Measurements from ENCODE around the gene ZC3H13.

Gene ZC3H13

DNA sequence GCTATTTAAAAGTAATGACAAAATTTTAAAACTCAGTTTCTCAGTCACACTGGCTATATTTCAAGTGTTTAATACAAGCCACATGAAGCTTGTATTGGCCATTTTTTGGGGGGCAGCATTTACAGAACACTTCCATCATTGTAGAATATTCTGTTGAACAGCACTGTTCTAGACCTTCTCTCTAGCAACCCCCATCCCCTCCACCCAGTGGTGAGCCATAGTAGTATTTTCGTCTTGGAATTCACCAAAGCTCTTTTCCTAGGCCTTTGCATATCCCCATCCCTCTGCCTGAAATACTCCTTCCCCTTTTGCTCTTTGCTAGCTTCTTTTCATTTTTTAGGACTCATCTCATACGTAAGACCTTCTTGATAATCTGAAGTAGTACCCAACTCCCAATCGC, 99.5 kb downstream of the ZC3H13 start:
- no peak overlapping the region for H3K4me3 ChIP-seq (replicated peaks; ENCODE audit: low read depth, low read length)
- DNase-seq (ENCODE audit: extremely low read depth, low read depth): no peak
- TF ChIP-seq, protein P1, sequence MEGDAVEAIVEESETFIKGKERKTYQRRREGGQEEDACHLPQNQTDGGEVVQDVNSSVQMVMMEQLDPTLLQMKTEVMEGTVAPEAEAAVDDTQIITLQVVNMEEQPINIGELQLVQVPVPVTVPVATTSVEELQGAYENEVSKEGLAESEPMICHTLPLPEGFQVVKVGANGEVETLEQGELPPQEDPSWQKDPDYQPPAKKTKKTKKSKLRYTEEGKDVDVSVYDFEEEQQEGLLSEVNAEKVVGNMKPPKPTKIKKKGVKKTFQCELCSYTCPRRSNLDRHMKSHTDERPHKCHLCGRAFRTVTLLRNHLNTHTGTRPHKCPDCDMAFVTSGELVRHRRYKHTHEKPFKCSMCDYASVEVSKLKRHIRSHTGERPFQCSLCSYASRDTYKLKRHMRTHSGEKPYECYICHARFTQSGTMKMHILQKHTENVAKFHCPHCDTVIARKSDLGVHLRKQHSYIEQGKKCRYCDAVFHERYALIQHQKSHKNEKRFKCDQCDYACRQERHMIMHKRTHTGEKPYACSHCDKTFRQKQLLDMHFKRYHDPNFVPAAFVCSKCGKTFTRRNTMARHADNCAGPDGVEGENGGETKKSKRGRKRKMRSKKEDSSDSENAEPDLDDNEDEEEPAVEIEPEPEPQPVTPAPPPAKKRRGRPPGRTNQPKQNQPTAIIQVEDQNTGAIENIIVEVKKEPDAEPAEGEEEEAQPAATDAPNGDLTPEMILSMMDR (IDR thresholded peaks at IDR 0.05; ENCODE audit: low read depth, low read length, missing control alignments): no peak

DNA sequence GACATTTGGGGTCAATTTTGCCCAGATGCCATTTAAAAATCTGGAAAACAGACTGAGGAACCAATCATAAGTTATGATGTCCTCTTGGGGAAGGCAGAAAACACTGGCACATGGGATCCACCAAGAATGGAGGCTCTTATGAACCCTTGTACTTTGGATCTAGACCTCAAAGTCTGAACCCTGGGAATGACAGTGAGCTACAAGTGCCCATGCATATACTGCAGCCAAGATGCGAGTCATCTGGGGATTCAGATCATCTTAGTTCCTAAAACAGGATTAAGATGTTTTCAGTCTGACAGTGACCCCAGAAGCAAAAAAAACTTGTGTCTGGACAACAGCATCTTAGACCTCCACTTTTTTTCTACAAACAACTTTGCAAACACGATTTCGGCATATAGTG, 100.8 kb downstream of the ZC3H13 start:
- DNase-seq (ENCODE audit: extremely low read depth, low read depth): no peak
- TF ChIP-seq, protein P1 (IDR thresholded peaks at IDR 0.05; ENCODE audit: low read depth, low read length, missing control alignments): no peak
- H3K4me3 ChIP-seq (replicated peaks; ENCODE audit: low read depth, low read length): no peak overlapping the region

DNA sequence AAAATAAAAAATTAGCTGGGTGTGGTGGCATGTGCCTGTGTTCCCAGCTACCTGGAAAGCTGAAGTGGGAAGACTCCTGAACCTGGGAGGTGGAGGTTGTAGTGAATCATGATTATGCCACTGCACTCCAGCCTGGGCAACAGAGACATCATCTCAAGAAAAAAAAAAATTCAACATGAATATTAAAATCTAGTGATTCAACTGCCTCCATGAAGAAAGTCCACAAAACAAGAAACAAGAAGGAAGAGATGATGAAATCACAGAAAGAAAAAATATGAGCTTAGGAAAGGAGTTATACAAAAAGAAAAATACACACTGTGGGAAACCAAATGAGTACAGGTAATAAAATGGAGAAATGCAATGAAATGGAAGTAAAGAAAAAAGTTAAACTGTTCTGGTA, 101.4 kb downstream of the ZC3H13 start:
- no peak overlapping the region for H3K4me3 ChIP-seq (replicated peaks; ENCODE audit: low read depth, low read length)
- DNase-seq (ENCODE audit: extremely low read depth, low read depth): no peak
- TF ChIP-seq, protein P1 (IDR thresholded peaks at IDR 0.05; ENCODE audit: low read depth, low read length, missing control alignments): no peak

DNA sequence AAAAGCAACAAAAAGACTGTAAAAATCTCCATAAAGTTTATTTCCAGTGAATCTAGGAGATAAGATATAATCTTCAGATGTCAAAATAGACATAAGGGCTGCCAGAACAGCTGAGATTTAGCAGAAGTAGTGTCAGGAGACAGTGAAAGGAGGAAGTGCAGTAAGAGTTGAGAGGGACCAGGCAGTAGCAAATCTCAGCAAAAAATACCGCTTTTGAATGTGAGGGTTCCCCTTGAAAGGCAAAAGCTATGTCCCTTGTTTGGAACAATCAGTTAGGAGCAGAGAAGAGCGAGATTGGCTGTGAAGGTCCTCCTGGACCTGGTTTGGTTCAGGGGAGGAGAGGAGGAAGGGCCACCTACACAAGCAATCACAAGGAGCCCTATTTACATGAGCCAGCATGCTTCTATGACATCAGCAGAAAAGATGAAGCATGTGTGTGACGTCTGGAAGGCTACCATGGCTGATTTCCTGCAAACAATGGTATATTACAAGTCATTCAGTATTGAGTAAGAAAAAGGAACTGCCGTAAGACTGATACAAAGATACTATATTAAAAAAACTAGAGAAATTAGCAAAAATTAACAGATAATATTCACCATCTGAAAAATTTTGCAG, 102.1 kb downstream of the ZC3H13 start:
- TF ChIP-seq, protein P1 (IDR thresholded peaks at IDR 0.05; ENCODE audit: low read depth, low read length, missing control alignments): no peak
- H3K4me3 ChIP-seq (replicated peaks; ENCODE audit: low read depth, low read length): no peak overlapping the region
- DNase-seq (ENCODE audit: extremely low read depth, low read depth): no peak

DNA sequence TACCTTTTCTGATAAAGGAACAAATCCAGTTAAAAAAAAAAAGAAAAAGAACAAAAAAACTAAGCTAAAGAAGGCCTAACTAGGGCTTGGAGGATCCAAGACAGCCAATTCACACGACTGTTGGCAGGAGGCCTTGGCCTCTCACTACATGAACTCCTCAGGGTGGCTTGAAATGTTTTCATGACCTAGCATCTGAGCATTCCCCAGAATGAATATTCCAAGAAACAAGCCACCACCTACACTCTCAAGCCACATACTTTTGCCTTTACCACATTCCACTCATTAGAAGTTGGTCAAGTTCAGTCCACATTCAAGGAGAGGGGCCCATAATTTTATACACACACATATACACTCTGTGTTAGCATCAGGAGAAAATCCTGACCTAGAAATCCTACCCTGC, 103.4 kb downstream of the ZC3H13 start:
- TF ChIP-seq, protein P1 (IDR thresholded peaks at IDR 0.05; ENCODE audit: low read depth, low read length, missing control alignments): no peak

DNA sequence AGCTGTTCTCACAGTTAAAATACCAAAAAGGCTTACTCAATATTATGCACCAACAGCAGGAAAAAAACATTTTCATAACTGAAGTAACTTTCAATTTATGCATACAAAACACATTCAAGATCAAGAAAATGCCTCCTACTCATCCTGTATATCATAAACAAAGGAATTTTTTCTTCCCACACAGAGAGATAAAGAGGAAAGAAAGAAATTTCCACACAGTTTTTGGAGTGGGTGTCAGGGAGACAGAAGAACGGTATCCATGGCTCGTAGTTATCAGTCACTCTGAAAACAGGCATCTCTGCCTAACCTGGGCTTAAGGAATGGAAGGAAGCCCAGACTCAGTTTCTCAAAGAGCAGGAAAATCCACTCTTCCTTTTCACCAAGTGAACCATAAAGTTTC, 108.6 kb downstream of the ZC3H13 start:
- TF ChIP-seq, protein P1 (IDR thresholded peaks at IDR 0.05; ENCODE audit: low read depth, low read length, missing control alignments): no peak
- H3K4me3 ChIP-seq (replicated peaks; ENCODE audit: low read depth, low read length): no peak overlapping the region
- DNase-seq (ENCODE audit: extremely low read depth, low read depth): no peak

More for the DNA sequence above, 103.4 kb downstream of the ZC3H13 start:
- DNase-seq (ENCODE audit: extremely low read depth, low read depth): no peak
- H3K4me3 ChIP-seq (replicated peaks; ENCODE audit: low read depth, low read length): no peak overlapping the region

DNA sequence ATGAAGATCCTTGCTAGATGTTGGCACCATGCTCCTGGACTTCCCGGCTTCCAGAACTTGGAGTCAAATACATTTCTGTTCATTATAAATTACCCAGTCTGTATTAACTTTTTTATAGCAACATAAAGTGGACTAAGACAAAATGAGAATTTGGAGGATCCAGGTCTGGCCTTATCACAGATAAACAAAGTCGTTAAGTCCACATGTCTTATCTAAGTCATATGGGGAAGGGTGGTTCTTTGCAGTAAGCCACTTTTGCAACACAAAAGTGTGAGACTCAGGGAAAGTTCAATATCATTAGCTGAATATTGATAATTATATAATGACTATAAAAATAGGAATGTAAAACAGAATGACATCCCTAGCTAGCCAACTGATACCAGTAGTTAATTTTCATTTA, 109.4 kb downstream of the ZC3H13 start:
- no peak for DNase-seq (ENCODE audit: extremely low read depth, low read depth)
- TF ChIP-seq, protein P1 (IDR thresholded peaks at IDR 0.05; ENCODE audit: low read depth, low read length, missing control alignments): no peak
- no peak overlapping the region for H3K4me3 ChIP-seq (replicated peaks; ENCODE audit: low read depth, low read length)
